HG03095 (cell line): ENCODE results near the gene AKT2.

Experiments used
- ATAC-seq: cut with Tn5 transposase; IDR thresholded peaks from one replicate; pipeline ENCODE4 v1.9.1; 2021; ENCODE audit warnings: moderate library complexity; ENCODE audit not compliant: unreplicated experiment

Gene AKT2

GRCh38 chr19:40274585-40275544 lies 10.3 kb downstream of the AKT2 start:
- no peak for ATAC-seq

GRCh38 chr19:40273469-40274360 lies 11.4 kb downstream of the AKT2 start:
- ATAC-seq = no peak

GRCh38 chr19:40272261-40272660 lies 12.9 kb downstream of the AKT2 start:
- ATAC-seq = no peak

GRCh38 chr19:40271706-40272105 lies 13.4 kb downstream of the AKT2 start:
- no peak for ATAC-seq

GRCh38 chr19:40270362-40271089 lies 14.6 kb downstream of the AKT2 start:
- ATAC-seq = no peak

GRCh38 chr19:40269216-40269940 lies 15.8 kb downstream of the AKT2 start:
- ATAC-seq = no peak

- no peak for ATAC-seq
Measured at GRCh38 chr19:40267601-40267997, 17.5 kb downstream of the AKT2 start.

GRCh38 chr19:40266912-40267600 lies 18.1 kb downstream of the AKT2 start:
- no peak for ATAC-seq

- no peak for ATAC-seq
Measured at GRCh38 chr19:40266119-40266518, 19.0 kb downstream of the AKT2 start.

- no peak for ATAC-seq
Measured at GRCh38 chr19:40265763-40266099, 19.4 kb downstream of the AKT2 start.

GRCh38 chr19:40265055-40265762 lies 19.9 kb downstream of the AKT2 start:
- ATAC-seq = no peak

- no peak for ATAC-seq
Measured at GRCh38 chr19:40264314-40265054, 20.7 kb downstream of the AKT2 start.

GRCh38 chr19:40263440-40264313 lies 21.5 kb downstream of the AKT2 start:
- no peak for ATAC-seq

- no peak for ATAC-seq
Measured at GRCh38 chr19:40262422-40262821, 22.7 kb downstream of the AKT2 start.

GRCh38 chr19:40261631-40262030 lies 23.5 kb downstream of the AKT2 start:
- no peak for ATAC-seq

GRCh38 chr19:40257096-40257517 lies 28.0 kb downstream of the AKT2 start:
- ATAC-seq = no peak

GRCh38 chr19:40256512-40256911 lies 28.6 kb downstream of the AKT2 start:
- no peak for ATAC-seq
